HCT116 (cell line): ENCODE data around the gene CTIF. TPM values are rescaled to one million over a fixed set of nuclear protein-coding genes. Genes with fewer than 3 reads are reported as not detected.

Source experiments
- ATAC-seq: fragments of 200-7000 bp; cut with Tn5 transposase; 2 replicates; pipeline ENCODE4 v1.9.1; 2020; ENCODE audit warnings: mild to moderate bottlenecking, moderate library complexity
- BruUV-seq: library from RNA; stranded (reverse); fragments of 400-500 nt; replicated peaks from 2 replicates; lab custom pipeline; 2021; lab: Mats Ljungman, UMichigan
- CTCF ChIA-PET: fragments of 300-600 bp; sonication (Branson Sonifier 250); formaldehyde crosslinking; loops from one replicate; lab custom pipeline; 2021; ENCODE audit warnings: antibody characterized with exemption; lab: Charles Lee
- POLR2A ChIA-PET: fragments of 300-600, 350-600 bp; sonication (Branson Sonifier 250); formaldehyde crosslinking; loops from one replicate; lab custom pipeline; 2021; ENCODE audit warnings: antibody characterized with exemption; lab: Charles Lee
- RAD21 ChIA-PET, 2 experiments: fragments of 300-600 bp; sonication (Branson Sonifier 250); formaldehyde crosslinking; loops; one replicate each; lab custom pipeline; 2023; ENCODE audit warnings: low total read pairs in 2 of 2; ENCODE audit not compliant: uncharacterized antibody in 2 of 2, unreplicated experiment in 2 of 2, low non-redundant PET in 1 of 2; lab: Charles Lee
- DNase-seq: peaks from one replicate; pipeline ENCODE4 v3.0.0-alpha.2; 2010; ENCODE audit warnings: low read depth, low spot score
- H2AFZ ChIP-seq: fragments of 200-600 bp; shearing (Covaris generic), sonication (generic); 2 replicates; pipeline ENCODE4 v1.6.1; 2017; ENCODE audit warnings: low read depth, mixed run types, mixed read lengths, antibody characterized with exemption, low read length; ENCODE audit not compliant: poor library complexity, severe bottlenecking
- H3K27ac ChIP-seq: 2 replicates; pipeline ENCODE4 v1.5.1; 2012; ENCODE audit warnings: low read depth, low read length
- H3K27me3 ChIP-seq: fragments of 200-600 bp; sonication (generic); 2 replicates; pipeline ENCODE4 v1.6.1; 2016; ENCODE audit warnings: mixed run types, low read length, mixed read lengths; ENCODE audit not compliant: insufficient read depth
- H3K36me3 ChIP-seq, 2 experiments: fragments of 200-500 bp in 1 of 2; fragments of 200-600 bp in 1 of 2; sonication (Bioruptor generic) in 1 of 2; sonication (generic) in 1 of 2; 2 replicates each; pipeline versions ENCODE4 v1.5.1 to v1.6.1; 2014 to 2016; ENCODE audit warnings: low read length in 2 of 2, inconsistent platforms in 1 of 2, mixed read lengths in 1 of 2, mixed run types in 1 of 2; ENCODE audit not compliant: insufficient read depth in 2 of 2, control insufficient read depth in 1 of 2
- H3K4me1 ChIP-seq, 2 experiments: fragments of 200-600 bp in 1 of 2; sonication (generic) in 1 of 2; 2 replicates each; pipeline versions ENCODE4 v1.5.1 to v1.6.1; 2012 to 2017; ENCODE audit warnings: low read length in 2 of 2, inconsistent platforms in 1 of 2, mild to moderate bottlenecking in 1 of 2, mixed read lengths in 1 of 2, mixed run types in 1 of 2, moderate library complexity in 1 of 2; ENCODE audit not compliant: insufficient read depth in 2 of 2, control insufficient read depth in 1 of 2
- H3K4me2 ChIP-seq: fragments of 200-600 bp; sonication (generic); 2 replicates; pipeline ENCODE4 v1.6.1; 2017; ENCODE audit warnings: mixed run types, low read length, mixed read lengths
- H3K4me3 ChIP-seq, 2 experiments: fragments of 200-600 bp in 1 of 2; sonication (generic) in 1 of 2; replicated peaks in 1 of 2; 2 replicates each; pipeline ENCODE4 v1.5.1; 2011 to 2016; ENCODE audit warnings: low read length in 2 of 2, control low read depth in 1 of 2, low read depth in 1 of 2, mild to moderate bottlenecking in 1 of 2, mixed read lengths in 1 of 2, mixed run types in 1 of 2
- H3K79me2 ChIP-seq: fragments of 200-600 bp; sonication (generic); 2 replicates; pipeline ENCODE4 v1.6.1; 2017; ENCODE audit warnings: mild to moderate bottlenecking, mixed run types, low read length, moderate library complexity, mixed read lengths; ENCODE audit not compliant: insufficient read depth
- H3K9ac ChIP-seq: fragments of 200-600 bp; sonication (generic); 2 replicates; pipeline ENCODE4 v1.6.1; 2016; ENCODE audit warnings: low read length, mixed read lengths
- H3K9me2 ChIP-seq: fragments of 200-600 bp; sonication (generic), shearing (Covaris generic); 2 replicates; pipeline ENCODE4 v1.6.1; 2017; ENCODE audit warnings: mixed run types, mild to moderate bottlenecking, moderate library complexity; ENCODE audit not compliant: insufficient read depth
- H3K9me3 ChIP-seq, 2 experiments: fragments of 200-500 bp in 1 of 2; fragments of 200-600 bp in 1 of 2; sonication (Bioruptor generic) in 1 of 2; sonication (generic) in 1 of 2; 2 replicates each; pipeline ENCODE4 v1.6.1; 2014 to 2017; ENCODE audit warnings: low read length in 2 of 2, mixed read lengths in 2 of 2, inconsistent platforms in 1 of 2, low read depth in 1 of 2, mild to moderate bottlenecking in 1 of 2, mixed run types in 1 of 2, moderate library complexity in 1 of 2; ENCODE audit not compliant: control insufficient read depth in 1 of 2, insufficient read depth in 1 of 2
- H4K20me1 ChIP-seq: fragments of 200-600 bp; sonication (generic), shearing (Covaris generic); 2 replicates; pipeline ENCODE4 v1.6.1; 2017; ENCODE audit warnings: mixed run types, mild to moderate bottlenecking, moderate library complexity; ENCODE audit not compliant: insufficient read depth
- CEBPB ChIP-seq: IDR thresholded peaks from 2 replicates; pipeline ENCODE4 v1.6.1; 2012; ENCODE audit warnings: low read depth
- CTCF ChIP-seq, 3 experiments: fragments of 200-600 bp in 1 of 3; sonication (generic) in 1 of 3; IDR thresholded peaks in 2 of 3; conservative IDR thresholded peaks in 1 of 3; 2 replicates each; pipeline ENCODE4 v1.5.1; 2012 to 2017; ENCODE audit warnings: low read depth in 2 of 3, low read length in 2 of 3, antibody characterized with exemption in 1 of 3, borderline replicate concordance in 1 of 3, control low read depth in 1 of 3, mild to moderate bottlenecking in 1 of 3, mixed read lengths in 1 of 3, mixed run types in 1 of 3, moderate library complexity in 1 of 3; ENCODE audit not compliant: insufficient read depth in 1 of 3
- EGR1 ChIP-seq: IDR thresholded peaks from 2 replicates; pipeline ENCODE4 v1.6.1; 2012; ENCODE audit warnings: low read depth
- JUND ChIP-seq: IDR thresholded peaks from 2 replicates; pipeline ENCODE4 v1.6.1; 2012
- POLR2A ChIP-seq: IDR thresholded peaks from 2 replicates; pipeline ENCODE4 v1.7.0; 2011; ENCODE audit warnings: borderline replicate concordance; ENCODE audit not compliant: insufficient read depth, insufficient read length; ENCODE audit errors: extremely low read depth
- POLR2AphosphoS5 ChIP-seq: IDR thresholded peaks from 2 replicates; pipeline ENCODE4 v1.6.1; 2011; ENCODE audit warnings: mild to moderate bottlenecking, low read depth, low read length, moderate library complexity
- YY1 ChIP-seq: IDR thresholded peaks from 2 replicates; pipeline ENCODE4 v1.6.1; 2011; ENCODE audit warnings: low read length, low read depth, moderate library complexity, mild to moderate bottlenecking; ENCODE audit not compliant: insufficient replicate concordance; ENCODE audit errors: extremely low read depth
- ZBTB33 ChIP-seq: IDR thresholded peaks from 2 replicates; pipeline ENCODE4 v1.6.1; 2011; ENCODE audit warnings: mild to moderate bottlenecking, low read length, moderate library complexity; ENCODE audit not compliant: insufficient replicate concordance; ENCODE audit errors: extremely low read depth
- intact Hi-C: fragments of 100-400 bp; cut with micrococcal nuclease; formaldehyde crosslinking; loops from 2 replicates; pipeline ENCODE4 v1.10.0; 2022
- total RNA-seq: library from RNA; stranded (reverse); gene quantifications from one replicate; pipeline ENCODE4 v1.2.1, GENCODE V29; 2021; ENCODE audit not compliant: unreplicated experiment
- TF ChIP-seq, protein P1 (sequence below): IDR thresholded peaks from 2 replicates; pipeline ENCODE4 v1.6.1; 2012

Gene CTIF
- total RNA-seq, 1 experiment from 2014 or later = 19.7 TPM

DNA sequence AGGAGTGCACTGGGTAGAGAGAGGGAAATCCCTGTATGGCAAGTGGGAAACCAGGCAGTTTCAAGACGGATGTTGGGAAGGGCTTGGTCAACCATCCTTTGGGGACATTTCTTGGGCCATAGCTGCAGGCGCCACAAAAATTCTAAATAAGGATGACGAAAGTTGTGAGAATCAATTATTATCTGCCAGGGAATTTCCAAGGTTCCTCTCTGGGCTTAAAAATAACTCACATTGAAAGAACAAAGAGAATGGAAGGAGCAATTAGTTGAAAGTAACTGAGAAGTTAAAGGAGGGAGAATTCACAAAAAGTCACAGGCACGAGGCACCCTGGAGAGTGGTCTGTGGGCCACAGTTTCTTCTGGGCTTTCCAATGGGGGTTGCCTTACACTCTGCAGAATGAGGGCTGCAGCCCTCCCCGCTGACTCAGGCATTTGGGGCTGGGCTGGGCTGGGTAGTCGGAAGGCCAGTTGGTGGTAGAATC lies 216.2 kb downstream of the CTIF start:
- ATAC-seq = no peak
- no peaks in the 10 kb centered on the region for H3K27me3 ChIP-seq
- H3K79me2 ChIP-seq = no peaks in the 10 kb centered on the region
- no peak overlapping the region for H3K4me2 ChIP-seq
- DNase-seq = no peak
- no peaks in the 10 kb centered on the region for H4K20me1 ChIP-seq
- H3K9me3 ChIP-seq = no peaks in the 10 kb centered on the region
- no peak overlapping the region for H3K9ac ChIP-seq
- no peak overlapping the region for H3K27ac ChIP-seq
- ChIA-PET RAD21 (no interaction called here), CTCF (no interaction called here), POLR2A (no interaction called here)
- intact Hi-C loops = no loop called here
- no peaks in the 10 kb centered on the region for H3K9me2 ChIP-seq
- no peaks in the 10 kb centered on the region for H3K4me1 ChIP-seq
- no peak overlapping the region for H2AFZ ChIP-seq
- H3K4me3 ChIP-seq = no peak overlapping the region
- no TSS peak for BruUV-seq
- TF ChIP-seq EGR1 (no peak), CEBPB (no peak), JUND (no peak), ZBTB33 (no peak), CTCF (IDR thresholded peaks at IDR 0.05 in 2 of 3, conservative IDR thresholded peaks at IDR 0.05 in 1 of 3; ENCODE audit: borderline replicate concordance in 1 of 3, insufficient read depth in 1 of 3, low read depth in 2 of 3, low read length in 2 of 3) (no peak), POLR2A (no peak), POLR2AphosphoS5 (no peak), YY1 (no peak)
- TF ChIP-seq, protein P1, sequence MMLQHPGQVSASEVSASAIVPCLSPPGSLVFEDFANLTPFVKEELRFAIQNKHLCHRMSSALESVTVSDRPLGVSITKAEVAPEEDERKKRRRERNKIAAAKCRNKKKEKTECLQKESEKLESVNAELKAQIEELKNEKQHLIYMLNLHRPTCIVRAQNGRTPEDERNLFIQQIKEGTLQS = no peak
- no peaks in the 10 kb centered on the region for H3K36me3 ChIP-seq
